ENCODE measurements around the gene XPNPEP2.

GRCh38 chrX:129783291-129783713 lies 44.5 kb downstream of the XPNPEP2 start:
- no peak for TF ChIP-seq EZH2 (IDR thresholded peaks at IDR 0.05; ENCODE audit: low read length, unreplicated experiment)
- TF ChIP-seq CTCF (conservative IDR thresholded peaks at IDR 0.05; ENCODE audit: low read depth, low read length) = no peak
- no peak for TF ChIP-seq EZH2phosphoT487 (IDR thresholded peaks at IDR 0.05; ENCODE audit: borderline replicate concordance, low read length)
